Kasumi-1 (cell line): ENCODE results near the gene GSTM5.
A peak's percentile ranks its signal among the peaks of the same experiment; 100 is the strongest.
"Not testable (repeated sequence)": the region's sequence is repeated elsewhere in the genome, so short reads cannot be mapped to it uniquely, and the experiment has no call there.

Experiments
- DNase-seq, 2 experiments: peaks; one replicate each; lab custom pipeline; 2025; lab: John Stamatoyannopoulos, UW

The GSTM5 gene

DNA sequence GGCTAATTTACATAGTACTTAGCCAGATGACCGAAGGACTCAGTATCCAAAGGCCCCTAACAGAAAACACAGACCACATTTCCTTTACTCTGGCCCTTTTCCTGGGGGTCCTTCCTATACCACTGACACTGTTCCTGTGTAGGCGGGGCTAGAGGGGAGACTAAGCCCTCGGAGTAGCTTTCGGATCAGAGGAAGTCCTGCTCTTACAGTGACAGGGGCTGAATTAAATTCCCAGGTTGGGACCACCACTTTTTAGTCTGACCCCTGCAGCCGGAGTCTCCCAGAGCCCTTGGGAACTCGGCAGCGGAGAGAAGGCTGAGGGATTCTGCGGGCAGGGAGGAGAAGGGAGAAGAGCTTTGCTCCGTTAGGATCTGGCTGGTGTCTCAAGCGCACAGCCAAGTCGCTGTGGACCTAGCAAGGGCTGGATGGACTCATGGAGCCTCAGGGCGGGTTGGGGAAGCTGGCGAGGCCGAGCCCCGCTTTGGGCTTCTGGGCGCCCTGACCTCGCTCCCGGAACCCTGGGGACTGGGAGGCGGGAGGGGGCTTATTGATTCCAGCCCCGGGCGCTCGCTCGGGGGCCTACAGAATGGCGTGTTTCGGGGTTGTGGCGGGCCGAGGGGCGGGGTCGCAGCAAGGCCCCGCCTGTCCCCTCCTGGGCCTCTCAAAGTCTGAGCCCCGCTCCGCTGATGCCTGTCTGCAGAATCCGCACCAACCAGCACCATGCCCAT is at the start of gene GSTM5:
GSTM5 (plus strand) TSS at position 659 of the 728 bp plus-strand sequence; CDS start at position 721, 62 bp downstream.
- not testable (repeated sequence) for DNase-seq

DNA sequence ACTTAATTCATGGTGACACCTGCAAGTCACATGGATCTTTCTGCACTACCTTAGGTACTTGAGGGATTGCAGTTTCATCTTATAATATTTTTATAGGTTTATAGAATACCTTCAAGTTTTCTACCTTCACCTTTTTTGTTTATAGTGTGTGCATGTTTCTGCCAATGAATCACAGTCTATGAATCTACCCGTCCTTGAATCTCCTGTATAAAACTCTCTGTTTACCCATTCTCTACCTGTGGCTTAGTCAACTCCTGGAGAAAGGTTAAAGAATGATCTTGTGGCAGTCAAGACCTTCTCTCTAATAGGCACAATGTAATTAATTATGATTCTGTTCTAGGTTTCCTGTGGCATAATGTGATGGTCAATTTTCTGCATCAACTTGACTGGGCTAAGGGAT is 47.4 kb upstream of the GSTM5 start:
- no peak for DNase-seq

DNA sequence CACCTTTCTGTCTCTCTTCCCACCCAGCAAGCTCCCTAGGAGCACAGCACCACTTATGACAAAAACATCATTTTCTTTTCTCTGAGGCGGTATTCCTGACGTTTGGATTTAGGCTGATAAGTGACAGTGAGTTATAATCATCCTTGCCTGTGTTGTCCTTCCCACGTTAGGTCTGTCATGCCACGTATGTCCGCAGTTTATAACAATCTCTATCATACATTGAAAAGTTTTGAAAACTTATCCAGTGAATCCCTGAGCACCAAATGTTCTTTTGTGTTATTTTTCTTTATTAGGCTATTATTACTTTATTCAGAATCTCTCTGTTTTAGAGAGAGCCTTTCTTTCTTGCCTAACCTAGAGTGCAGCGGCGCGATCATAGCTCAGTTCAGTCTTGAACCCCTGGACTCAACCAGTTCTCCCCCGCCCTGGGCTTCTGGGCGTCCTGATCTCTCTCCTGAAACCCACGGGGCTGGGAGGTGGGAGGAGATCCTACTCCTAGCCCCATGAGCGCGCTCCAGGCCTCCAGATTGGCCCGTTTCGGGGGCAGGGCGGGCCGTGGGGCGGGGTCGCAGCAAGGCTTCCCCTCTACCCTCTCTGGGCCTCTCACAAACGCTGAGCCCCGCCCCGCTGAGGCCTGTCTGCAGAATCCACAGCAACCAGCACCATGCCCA is 44.5 kb upstream of the GSTM5 start, which contains the start of gene GSTM2:
GSTM2 (plus strand) TSS at position 606 of the 671 bp plus-strand sequence; CDS start at position 665, 59 bp downstream.
- DNase-seq: peak; percentile 62 to 65

- DNase-seq: no peak
Measured at GRCh38 chr1:109668123-109668775, 43.8 kb upstream of the GSTM5 start.

DNA sequence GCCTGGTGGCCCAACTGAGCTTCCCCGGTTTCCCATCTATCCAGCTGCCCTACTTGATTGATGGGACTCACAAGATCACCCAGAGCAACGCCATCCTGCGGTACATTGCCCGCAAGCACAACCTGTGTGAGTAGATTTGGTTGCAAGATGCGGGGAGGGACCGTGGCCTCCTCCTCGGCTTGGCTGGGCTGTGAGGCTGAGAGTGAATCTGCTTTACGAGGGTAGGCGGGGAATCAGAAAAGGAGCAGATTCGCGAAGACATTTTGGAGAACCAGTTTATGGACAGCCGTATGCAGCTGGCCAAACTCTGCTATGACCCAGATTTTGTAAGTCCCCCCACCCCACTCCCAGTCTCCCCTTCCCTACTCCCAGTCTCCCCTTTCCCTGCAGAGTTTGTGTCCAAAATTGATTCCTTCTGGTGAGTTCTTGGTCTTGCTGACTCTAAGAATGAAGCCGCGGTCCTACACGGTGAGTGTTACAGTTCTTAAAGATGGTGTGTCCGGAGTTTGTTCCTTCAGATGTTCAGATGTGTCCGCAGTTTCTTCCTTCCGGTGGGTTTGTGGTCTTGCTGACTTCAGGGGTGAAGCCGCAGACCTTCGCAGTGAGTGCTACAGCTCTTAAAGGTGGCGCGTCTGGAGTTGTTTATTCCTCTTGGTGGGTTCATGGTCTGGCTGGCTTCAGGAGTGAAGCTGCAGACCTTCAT is 42.7 kb upstream of the GSTM5 start:
- peak in 1 of 2 experiments; percentile 9 for DNase-seq

DNA sequence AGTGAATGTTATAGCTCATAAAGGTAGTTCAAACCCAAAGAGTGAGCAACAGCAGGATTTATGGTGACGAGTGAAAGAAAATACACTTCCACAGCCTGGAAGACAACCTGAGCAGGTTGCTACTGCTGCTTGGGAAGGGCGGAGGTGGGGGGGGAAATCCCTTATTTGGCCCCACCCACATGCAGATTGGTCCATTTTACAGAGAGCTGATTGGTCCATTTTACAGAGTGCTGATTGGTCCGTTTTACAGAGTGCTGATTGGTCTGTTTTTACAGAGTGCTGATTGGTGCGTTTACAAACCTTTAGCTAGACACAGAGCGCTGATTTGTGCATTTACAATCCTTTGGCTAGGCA is 42.1 kb upstream of the GSTM5 start:
- DNase-seq: not testable (repeated sequence)

- no peak for DNase-seq
Measured at GRCh38 chr1:109671067-109671466, 41.0 kb upstream of the GSTM5 start.

DNA sequence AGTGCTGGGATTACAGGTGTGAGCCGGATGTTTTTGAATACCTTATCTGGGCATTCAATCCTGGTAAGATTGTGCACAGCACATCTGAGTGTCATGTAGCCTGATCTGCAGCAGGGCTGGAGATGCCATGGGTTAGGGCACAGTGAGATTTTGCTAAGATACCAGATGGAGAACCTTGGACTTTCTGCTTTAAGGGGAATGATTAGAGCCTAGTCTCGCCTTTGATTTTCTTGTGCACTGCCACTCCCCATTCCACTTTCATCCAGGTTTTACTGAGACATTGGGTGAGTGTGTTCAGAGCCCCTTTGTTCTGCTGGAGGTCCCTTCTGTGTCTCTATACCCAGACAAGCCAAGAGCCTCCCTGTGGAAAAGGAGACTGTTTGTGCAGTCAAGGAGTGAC is 38.2 kb upstream of the GSTM5 start:
- DNase-seq: not testable (repeated sequence)

DNA sequence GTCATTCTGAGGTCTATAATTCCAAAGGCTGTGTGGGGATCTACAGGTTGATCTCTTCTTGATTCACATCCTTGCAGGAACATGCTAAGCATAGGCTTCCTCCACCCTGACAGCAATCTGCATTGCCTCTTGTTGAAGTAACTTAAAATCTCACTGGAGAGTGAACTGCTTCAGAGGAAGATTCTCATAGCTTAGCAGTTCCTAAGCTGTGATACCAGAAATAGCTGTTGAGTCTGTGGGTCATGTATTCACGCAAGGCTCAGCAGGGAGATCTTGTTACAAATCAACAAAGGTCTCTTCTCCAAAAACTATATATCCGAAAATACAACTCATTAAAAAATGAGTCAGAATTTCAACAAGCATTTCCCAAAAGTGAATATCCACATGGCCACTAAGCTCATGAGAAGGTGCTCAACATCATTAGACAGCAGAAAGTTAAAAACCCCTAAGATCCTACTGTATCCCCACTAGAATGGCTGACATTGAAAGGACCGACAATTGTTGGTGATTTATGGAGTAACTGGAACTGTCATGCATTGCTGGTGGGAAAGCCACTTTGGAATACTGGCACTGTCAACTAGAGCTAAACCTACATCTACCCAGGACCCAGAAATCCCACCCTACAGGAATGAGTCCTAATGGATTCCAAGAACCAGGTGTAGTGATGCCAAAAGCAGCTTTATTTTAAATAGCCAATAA is 35.2 kb upstream of the GSTM5 start:
- DNase-seq: not testable (repeated sequence)

GRCh38 chr1:109677459-109677858 is 34.6 kb upstream of the GSTM5 start:
- DNase-seq: no peak

GRCh38 chr1:109678637-109679036 is 33.4 kb upstream of the GSTM5 start:
- not testable (repeated sequence) for DNase-seq

DNA sequence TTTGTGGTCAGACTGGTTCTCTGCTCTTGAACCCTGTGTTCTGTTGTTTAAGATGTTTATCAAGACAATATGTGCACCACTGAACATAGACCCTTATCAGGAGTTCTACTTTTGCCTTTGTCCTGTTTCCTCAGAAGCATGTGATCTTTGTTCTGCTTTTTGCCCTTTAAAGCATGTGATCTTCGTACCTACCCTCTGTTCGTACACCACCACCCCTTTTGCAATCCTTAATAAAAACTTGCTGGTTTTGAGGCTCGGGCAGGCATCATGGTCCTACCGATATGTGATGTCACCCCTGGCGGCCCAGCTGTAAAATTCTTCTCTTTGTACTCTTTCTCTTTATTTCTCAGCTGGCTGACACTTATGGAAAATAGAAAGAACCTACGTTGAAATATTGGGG is 27.3 kb upstream of the GSTM5 start:
- DNase-seq: not testable (repeated sequence)

DNA sequence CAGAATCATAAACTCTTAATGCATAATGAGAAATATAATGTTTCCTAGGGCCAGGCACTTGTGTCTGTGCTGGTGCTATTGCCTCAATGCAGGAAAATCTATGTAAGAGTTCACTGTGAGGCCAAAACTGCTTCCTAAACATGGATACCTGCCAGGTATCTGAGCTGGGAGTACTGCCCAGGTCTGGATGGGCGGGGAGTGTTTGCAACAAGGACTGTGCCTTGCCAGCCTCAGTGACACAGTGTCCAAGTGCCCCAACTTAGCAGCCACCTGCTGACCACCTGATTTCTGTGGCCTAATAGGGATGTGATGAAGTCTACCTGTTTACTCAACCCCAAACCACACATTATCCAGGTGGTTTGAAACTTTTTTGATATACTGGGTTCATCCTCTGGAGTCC is 26.7 kb upstream of the GSTM5 start:
- not testable (repeated sequence) for DNase-seq

DNA sequence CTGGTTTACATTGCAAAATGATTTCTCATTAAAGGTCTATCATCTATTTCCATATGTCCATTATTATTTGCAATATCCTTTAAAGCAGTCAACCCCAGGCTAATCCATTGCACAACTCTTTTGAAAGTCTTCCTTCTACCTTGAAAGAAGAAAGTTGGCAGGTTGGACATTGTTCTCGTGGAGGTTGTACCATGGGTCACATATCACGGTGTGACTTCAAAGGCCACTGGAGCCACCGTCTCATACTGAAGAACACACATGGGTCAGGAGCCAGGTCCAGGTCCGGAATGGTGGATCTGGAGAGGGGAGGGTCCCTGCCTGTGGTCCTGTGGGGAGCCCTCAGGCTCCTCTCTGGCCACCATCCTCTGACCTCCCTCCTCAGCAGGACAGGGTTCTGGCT is 26.2 kb upstream of the GSTM5 start:
- DNase-seq: not testable (repeated sequence)

DNA sequence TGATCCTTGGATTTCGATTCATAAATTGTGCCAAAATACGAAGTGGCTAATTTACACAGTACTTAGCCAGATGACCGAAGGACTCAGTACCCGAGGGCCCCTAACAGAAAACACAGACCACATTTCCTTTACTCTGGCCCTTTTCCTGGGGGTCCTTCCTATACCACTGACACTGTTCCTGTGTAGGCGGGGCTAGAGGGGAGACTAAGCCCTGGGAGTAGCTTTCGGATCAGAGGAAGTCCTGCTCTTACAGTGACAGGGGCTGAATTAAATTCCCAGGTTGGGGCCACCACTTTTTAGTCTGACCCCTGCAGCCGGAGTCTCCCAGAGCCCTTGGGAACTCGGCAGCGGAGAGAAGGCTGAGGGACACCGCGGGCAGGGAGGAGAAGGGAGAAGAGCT is 24.9 kb upstream of the GSTM5 start:
- not testable (repeated sequence) for DNase-seq

GRCh38 chr1:109687641-109688499 is 24.2 kb upstream of the GSTM5 start, which contains the start of gene GSTM1:
Gene GSTM1, plus strand, starts transcription at chr1:109687817. Its CDS starts 57 bp downstream, at chr1:109687874.
- peak; percentile 41 to 48 for DNase-seq

DNA sequence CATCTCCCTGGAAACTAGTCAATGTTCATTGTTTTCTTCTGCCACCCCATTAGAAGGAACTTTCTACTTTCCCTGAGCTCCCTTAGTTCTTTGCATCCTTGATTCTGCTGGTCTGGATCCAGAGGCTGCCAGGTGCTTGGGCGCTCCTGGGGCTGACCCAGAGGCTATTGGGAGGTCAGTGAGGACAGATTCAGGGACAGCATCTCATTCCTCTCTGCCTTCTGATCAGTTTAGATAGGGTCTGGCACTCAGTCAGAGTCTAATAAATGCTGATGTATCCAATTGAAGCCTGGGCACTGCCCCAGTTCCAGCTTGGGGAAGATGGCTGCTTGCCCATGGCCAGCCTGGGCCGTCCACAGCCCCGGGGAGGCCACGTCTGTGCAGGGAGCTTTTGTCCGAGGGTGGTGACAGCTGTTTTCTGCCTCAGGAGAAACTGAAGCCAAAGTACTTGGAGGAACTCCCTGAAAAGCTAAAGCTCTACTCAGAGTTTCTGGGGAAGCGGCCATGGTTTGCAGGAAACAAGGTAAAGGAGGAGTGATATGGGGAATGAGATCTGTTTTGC is 22.1 kb upstream of the GSTM5 start:
- no peak for DNase-seq

GRCh38 chr1:109691759-109692158 is 20.3 kb upstream of the GSTM5 start:
- no peak for DNase-seq

DNA sequence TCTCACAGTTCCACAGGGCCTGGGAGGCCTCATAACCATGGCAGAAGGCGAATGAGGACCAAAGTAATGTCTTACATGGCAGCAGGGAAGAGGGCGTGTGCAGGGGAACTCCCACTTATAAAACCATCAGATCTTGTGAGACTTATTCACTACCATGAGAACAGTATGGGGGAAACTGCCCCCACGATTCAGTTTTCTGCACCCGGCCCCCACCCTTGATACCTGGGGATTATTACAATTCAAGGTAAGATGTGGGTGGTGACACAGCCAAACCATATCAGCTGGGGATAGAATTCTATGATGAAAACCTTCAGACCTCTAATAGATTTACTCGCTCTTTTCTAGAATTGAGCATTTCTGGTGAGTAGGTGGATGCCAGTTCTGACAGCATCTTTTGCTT is 17.7 kb upstream of the GSTM5 start:
- DNase-seq: not testable (repeated sequence)

DNA sequence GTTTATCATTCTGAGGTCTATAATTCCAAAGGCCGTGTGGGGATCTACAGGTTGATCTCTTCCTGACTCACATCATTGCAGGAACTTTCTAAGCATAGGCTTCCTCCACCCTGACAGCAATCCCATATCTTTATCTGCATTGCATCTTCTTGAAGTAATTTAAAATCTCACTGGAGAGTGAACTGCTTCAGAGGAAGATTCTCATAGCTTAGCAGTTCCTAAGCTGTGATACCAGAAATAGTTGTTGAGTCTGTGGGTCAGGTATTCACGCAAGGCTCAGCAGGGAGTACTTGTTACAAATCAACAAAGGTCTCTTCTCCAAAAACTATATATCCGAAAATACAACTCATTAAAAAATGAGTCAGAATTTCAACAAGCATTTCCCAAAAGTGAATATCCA is 16.9 kb upstream of the GSTM5 start:
- DNase-seq: not testable (repeated sequence)
